ELF-1 (cell line): Measurements from ENCODE around the gene ITSN1.

Source experiments
- DNase-seq: peaks from one replicate; pipeline ENCODE4 v3.0.0-alpha.2; 2016; ENCODE audit warnings: low read depth, low spot score

The ITSN1 gene

DNA sequence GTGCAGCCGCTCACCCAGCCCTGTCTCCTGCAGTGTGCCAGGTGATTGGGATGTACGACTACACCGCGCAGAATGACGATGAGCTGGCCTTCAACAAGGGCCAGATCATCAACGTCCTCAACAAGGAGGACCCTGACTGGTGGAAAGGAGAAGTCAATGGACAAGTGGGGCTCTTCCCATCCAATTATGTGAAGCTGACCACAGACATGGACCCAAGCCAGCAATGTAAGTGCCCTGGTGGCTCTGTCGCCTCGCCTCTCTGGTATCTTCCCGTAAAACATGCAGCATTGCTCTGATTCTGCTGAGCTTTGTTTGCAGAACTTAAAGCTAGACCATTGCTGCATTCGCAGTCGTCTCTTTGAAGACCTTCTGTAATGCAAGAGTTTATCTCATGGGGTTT is 194.1 kb downstream of the ITSN1 start:
- no peak for DNase-seq

DNA sequence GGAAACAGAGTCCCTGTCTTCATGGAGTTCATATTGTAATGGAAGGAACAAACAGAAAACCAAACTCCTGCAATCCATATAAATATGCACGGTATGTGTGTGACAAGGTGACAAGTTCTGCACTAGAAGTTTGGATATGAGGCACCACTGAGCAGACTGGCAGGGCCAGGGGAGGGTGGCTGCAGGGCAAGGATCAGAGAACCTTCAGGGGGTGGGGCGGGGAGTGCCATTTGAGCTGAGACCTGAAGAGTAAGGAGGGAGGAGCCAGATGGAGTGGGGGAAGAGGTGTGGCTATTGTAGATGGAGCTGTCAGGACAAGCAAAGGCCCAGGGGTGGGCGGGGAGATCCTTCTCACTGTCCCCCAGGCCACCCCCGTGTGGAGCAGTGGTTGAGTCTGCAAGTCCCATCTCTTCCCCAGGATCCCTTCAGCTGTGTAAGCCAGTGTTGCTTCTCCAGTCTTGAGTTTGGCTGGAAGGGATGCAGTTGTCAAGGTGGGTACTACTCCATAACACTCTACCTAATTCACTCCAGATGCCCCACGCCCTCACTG is 196.9 kb downstream of the ITSN1 start:
- no peak for DNase-seq

DNA sequence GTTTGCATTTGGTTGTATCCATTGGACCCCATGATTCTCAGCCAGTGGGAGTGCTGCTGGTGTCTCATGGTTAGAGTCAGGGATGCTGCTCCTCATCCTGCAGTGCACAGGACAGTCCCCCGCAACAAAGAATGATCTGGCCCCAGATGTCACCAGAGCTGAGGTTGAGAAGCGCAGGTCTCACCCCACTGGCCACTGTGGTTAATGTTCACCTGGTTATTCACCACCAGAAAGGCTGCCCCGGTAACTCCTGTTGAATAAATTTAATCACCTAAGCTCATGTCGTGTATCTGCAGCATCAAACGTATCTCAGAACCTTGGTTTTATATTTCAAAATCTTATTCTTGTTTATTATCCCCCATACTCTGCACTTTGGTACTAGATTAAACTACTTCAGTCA is 197.5 kb downstream of the ITSN1 start:
- no peak for DNase-seq

DNA sequence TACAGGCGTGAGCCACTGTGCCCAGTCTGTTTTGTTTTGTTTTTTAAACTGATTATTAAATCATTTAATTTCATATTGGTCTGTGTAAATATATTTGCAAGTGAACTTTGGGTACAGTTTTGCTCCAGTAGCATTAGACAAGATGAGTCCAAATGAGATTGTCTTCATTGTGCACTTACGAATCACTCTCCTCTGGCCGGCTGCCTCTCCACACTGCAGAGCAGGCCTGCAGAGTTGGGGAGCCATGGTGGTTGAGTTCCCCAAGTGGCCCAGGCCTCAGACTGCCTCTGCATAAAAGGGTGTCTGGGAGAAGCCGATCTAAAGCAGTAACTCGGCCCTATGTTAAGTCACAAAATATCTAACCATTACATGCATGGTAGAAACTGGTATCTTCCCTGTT is 198.5 kb downstream of the ITSN1 start:
- DNase-seq = no peak

DNA sequence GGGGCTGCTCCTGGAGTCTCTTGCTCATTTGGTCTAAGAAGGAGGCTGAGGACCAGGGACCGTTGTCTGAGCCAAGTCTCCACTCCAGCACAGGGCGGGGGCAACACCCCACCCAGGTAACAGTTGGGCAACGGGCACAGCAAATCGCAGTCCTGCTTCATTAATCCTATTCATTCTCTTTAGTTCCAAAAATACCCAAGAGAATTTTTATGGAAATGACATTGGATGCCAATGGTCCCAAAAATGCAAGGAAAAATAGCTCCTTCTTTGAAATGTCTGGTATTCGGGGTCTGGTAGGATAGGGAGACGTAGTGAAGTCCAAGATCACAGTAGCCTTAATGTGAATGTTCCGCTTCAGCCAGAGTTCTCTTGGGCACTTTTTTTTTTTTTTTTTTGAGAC is 199.3 kb downstream of the ITSN1 start:
- DNase-seq = no peak

DNA sequence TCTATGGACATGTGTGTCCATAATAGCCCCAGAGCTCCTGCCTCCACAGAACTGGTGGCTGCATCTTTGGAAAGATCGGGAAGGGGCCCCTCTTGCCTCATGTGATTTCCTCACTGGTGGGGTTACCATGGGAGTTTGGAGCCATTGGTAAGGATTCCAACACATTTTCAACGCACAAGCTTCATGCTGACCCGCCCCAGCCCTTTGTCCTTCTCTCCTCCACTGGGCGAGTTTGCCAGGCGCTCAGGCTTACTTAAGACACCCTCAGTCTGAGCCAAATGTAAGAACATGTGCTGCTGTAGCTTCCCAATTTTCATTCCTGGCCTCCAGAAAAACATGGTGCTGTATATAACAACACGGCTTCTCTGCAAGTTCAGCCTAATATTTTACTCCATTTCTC is 200.9 kb downstream of the ITSN1 start:
- no peak for DNase-seq

DNA sequence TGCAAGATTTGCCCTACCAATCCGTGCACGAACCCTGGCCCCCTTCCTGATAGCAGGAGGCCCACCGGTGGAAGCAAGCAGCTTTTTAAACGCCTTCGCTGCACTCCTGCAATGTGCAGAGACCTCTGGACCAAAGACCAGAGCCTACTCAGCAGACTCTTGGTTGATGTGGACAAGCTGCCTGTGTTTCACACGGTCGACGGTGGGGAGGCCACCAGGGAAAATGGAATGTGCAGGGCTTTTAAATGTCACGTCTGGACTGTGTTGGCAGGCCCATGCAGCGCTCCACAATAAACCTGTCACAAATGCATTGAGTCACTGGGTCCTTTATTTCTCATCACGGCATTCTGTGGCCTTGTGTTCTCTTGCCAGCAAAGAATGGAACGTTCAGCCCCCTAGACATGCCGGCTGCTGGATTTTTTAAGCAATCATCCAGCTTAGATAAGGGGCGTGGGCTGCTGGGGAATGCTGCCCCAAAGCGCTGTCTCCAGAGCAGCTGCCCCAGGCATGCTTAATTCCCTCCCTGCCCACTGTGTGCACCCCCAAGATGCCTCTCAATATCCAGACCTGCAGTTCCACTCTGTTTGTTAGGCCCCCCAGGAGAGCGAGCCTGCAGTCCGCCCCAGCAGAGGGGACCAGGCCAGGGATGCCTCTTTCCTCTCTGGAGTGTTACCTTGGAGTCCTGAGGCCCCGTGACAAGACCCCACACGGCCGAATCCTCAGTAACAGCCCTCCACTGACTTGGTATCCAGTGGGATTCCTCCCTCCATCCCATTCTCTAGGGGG is 202.0 kb downstream of the ITSN1 start:
- DNase-seq = peak; percentile 70

DNA sequence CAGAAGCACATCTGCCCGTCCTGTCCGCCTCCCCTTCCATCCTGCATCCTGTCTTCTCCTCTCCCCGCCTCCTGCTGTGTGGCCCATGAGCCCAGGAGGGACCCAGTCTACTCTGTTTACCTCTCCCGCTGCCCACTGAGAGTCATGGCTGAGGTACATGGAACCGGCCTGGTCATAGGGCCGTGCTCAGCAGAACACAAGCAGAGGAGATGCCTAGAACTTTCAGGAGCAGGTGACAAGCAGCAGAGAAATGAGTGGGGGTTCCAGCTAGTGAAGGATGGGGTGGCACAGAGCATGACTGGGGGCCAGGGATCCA is 202.5 kb downstream of the ITSN1 start:
- DNase-seq = no peak

DNA sequence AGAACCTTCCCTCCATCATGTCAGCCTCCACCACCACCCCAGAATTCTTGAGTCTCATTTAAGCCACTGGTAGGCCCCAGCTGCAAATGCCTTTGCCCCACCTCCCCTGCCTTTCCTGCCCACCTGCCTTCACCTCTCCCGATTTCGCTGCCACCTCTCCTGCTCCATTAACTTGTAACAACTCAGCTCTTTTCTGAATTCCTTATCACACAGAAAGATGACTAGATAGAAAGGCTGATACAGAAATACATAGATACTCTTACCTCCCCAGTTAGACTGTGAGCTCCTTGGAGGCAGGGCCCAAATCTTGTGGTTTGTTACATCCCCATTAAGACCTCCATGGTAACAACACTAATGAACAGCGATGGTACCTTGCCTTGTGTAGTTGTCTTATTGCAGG is 203.8 kb downstream of the ITSN1 start:
- DNase-seq = no peak

DNA sequence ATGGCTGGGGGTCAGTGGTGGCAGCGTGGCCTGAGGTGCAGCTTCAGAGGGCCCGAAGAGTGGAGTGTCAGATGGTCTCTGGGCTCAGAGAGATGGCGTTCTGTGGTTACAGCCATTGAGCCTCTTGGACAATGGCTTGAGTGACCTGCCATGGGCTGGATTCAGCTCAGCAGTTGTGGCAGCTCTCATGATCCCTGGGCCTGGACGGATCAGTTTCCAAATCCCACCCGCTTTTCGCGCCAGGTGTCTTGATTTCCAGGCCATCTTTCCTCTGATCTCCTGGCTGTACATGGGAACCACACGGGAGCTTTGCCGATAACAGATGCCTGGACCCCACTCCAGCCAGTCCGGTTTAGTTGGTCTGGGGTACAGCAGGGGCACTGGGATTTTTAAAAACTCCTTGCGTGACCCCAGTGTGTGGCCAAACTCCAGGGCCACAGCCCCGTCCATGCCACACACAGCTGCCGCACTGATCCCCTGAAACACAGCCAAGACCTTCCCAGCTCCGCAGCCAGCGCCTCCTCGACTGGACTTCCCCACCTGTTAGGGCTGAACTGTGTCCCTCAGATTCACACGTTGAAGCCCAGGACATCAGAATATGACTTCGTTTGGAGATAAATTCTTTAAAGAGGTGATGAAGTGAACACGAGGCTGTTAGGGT is 205.4 kb downstream of the ITSN1 start:
- no peak for DNase-seq

DNA sequence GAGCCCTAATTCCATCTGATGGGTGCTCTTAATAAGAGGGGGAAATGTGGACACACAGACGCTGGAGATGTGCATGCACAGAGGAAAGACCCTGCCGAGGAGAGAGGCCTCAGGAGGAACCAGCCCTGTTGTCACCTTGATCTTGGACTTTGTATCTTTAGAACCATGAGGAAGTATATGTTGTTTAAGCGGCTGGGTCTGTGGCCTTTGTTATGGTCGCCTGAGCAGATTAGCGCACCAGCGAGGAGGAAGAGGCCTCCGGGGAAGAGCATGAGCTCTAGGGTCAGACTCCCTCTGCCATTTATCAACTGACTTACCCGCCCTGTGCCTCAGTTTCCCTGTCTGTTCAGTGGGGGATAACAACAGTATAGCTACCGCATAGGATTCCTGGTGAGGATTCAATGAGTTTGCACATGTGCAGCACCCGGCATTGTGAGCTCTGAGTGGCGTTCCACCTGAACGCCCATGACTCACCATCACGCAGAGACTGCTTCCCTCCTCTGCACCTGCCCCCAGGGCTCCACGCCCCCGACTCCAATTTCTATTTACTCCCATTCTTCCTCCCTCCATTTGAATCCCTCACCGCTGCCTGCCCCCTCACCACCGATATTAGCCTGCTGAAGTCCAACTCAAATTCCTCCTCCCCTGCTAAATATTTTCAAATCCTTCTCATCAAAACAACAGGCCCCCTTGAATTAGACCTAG is 206.1 kb downstream of the ITSN1 start:
- peak; percentile 93 for DNase-seq

DNA sequence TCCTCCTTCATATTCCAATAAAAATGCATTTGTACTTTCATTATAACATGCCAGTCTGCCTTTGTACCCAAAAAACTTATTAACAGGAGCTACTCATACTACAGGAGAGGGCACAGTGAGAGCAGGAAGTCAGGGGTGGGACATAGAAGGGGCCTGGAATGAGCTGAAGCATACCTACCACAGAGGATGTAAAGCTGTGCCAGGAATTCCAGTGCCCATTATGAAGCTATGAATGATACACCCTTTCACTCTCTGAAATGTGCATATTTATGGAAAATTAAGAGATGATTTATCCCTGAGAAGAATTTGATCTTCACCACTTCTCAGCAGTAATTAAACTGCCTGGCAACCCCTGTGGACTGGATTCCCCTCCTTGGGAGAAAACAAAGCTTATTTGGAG is 207.5 kb downstream of the ITSN1 start:
- no peak for DNase-seq

DNA sequence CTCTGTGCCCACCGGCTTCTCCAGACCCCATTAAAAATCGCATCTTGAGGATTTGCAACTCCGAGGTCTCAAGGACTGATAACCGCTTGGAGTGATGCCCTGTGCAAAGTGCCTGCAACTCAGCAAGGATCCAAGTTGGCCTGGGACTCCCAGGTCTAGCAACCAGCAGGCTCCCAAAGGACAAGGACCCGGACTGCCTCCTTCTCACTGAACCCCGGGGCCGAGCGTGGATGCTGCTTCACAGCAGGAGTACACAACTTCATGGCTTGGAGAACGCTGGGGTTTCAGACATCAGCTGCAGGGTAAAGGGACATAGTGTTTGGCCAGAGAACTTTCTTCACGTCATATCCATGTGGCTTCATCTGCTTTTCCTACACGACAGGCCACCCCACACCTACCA is 208.1 kb downstream of the ITSN1 start:
- no peak for DNase-seq

DNA sequence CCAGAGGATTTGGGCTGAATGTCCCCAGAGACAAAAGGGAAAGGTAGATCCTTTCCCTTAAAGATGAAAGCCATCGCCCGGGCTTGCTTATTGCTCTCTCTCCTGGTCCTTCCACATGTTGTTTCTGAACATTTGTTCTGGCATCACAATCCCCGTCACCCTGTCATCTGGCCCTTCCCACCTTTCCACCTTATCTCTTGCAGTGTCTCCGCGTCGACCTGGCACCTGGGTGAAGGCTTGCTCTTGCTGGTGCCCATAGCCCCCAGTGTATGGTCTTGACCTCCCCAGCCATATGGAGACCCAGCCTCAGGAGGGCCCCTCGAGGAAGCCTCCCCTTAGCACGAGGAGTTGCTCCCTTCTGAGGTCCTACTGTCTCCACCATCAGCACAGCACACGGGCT is 208.7 kb downstream of the ITSN1 start:
- DNase-seq = no peak

DNA sequence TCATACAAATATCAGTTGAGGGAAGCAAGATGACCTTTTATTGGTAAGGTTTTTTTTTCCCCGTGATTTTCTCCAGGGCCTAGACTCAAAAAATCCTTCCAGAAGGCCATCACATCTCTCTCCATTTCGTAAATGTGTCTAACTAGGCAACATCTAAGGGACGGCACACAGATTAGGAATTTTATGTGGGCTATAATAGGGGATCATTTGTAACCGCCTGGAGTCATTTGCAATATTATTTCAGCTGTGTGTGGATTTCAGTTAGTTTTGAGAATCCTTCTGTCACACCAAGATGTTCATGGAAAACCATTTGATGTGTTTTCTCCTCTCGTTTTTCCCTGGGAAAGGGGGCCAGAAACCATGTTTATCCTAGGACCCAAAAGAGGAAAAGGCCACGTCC is 210.2 kb downstream of the ITSN1 start:
- no peak for DNase-seq

DNA sequence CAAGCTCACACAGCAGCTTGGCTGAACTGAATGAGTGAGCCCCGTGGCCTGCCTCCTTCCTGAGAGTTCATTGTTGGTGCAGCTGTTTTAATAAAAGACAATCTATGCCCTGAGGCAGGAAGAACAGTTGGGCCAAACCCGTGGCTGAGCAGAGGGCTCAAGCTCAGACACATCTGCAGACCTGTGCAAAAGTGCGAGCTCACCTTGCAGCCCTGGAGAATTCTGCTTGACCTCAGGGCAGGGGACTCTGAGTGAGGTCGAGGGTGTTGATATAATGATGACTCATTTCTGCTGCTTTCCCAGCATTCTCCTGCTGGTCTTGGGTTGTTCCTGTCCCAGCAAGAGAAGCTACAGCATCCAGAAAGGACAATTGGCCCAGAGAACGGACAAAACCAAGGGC is 212.3 kb downstream of the ITSN1 start:
- peak; percentile 59 for DNase-seq

DNA sequence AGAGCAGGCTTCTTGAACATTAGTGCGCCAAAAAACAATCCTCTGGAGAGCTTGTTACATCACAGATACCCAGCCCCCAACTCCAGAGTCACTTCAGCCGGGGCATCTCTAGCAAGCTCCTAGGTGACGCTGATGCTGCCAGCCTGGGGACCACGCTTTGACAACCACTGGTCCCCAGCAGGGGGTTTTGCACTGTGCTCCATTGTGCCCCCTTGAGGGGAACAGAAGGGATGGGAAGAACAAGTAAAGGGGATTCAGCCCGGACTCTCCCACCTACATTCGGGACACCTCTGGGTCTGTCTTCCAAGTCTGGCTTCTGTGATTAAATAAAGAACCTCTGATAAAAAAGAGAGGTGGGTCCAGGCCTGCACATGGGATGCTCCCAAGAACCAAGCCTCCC is 212.9 kb downstream of the ITSN1 start:
- DNase-seq = no peak

DNA sequence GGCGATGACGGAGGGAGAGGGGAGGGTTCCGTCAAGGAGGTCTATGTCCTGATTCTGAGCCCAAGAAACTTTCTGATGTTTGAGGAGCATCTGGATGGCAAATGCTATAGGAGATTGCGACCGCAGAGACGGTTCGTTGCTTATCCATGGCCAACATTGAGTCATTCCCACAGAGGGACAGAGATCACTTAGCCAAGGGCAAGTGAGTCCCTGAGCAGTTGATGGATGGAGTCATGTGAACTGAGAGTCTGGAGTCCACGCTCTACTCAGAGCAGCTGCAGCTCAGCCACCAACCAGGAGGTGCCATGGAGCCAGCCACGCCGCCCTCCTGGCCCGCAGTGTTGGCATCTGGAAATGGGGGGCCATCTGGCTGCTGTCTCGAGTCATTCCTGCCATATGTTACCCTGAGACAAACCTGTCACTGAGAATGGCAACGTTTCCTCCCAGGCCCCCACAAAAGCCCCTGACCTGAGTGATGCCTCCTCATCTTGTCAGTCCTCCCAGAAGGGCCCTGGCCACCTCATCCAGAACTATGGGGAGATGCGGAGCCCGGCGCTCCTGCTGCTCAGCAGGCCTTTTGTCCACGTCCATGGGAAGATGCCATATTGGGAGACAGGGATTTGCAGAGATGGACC is 214.7 kb downstream of the ITSN1 start:
- no peak for DNase-seq

DNA sequence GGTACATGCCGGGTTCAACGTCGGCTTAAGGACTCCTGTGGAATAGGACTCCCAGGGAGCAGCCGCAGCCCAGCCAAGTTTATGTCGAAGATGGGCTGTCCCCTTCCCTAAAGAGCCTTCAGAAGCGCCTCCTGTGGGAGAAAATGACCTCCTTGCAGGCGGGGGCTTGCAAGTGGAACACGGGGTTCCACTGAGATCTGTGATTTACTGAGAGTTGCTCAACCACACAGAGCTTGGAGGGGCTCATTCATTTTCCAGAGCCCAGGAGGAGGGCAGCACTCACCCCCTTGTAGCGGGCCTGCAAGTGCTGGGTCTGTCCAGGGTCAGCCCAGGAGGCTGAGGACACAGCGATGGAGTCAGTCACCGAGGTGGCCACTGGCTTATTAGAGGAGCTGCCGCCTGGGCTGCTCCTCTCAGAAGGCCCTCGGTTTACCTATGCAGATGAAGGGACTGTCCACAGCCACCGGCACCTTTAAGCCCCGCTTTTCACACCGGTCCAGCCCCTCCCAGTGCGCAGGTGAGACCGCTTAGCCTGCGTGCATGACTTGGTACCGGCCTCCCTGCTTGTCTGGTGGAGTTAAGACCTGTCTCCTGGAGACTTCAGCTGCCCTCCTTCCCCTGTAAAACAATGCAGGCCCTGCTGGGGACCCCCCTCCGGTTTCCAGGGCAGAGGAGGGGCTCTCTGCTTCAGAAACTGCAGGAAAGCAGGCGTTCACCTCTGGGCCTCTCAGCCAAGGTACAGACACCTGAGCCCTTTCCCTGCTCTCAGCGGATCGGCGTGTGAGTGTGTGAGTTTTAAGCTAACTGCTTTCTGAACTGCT is 215.8 kb downstream of the ITSN1 start:
- DNase-seq = no peak

DNA sequence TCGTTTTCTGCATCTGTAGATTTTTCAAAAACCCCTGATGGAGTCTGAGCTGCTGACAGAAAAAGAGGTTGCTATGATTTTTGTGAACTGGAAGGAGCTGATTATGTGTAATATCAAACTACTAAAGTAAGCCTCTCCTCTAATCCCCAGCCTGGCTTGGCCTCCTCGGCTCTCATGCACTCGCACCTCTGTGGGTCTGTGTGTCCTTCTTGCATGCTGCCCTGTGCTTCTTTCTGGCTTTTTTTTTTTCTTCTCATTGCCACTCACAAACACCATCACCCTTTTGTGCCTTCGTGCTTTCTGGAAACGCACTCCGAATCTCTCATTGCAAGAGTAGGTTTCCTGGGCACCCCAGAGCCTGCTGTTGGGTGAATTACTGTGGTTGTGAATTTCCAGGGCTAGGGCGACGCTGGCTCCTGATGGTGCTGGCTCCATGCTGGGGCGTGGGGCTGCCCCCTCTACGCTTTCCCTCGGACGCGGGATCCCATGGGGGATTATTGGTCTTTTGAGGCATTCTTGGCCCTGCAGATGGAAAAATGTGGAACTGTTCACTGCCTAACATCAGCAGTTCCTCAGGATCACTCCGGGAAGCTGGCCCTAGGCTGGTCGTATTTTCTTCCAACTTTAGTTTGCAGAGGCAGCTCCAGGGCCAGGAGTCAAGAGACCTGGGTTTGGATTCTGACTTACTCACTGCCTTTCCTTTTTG is 216.5 kb downstream of the ITSN1 start:
- DNase-seq = no peak
